Measurements from ENCODE around the gene TMEM72.

DNA sequence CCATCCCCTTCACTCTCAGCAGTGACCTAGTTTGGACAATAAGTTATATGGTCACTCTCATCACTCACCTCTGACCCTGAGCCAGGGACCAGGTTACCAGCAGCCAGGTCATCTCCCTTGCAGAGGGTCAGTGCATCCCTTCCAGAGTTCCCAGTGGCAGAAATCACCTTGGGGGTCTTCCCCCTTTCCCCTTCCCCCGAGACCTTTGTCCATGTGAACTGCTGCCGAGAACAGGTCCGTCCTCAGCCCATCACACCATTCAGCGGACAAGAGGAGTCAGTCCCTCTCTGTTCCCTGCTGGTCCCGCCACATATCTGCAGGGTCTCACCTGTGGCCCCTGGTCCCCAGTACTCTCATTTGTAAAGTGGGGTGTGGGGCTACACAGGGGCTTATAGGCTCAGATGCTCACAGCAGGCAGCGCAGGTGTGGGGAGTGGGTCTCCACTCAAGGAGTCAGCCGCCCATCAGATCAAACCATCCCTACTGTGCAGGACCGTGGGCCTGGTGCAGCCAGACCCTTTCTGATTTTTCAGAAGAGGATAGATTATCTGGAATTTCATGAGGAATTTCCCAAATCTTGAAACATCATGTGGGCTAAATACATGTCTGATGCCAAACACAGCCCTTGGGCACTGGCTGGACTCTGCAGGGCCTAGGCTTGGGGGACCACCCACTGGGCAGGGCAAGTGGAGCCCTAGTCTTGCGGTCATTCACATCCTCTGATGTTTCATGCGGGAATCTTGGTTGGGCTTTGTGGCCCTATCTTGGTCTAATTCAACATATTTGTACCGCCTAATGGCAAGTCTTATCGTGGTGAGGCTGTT, 61.0 kb downstream of the TMEM72 start:
- TF ChIP-seq, protein P1, sequence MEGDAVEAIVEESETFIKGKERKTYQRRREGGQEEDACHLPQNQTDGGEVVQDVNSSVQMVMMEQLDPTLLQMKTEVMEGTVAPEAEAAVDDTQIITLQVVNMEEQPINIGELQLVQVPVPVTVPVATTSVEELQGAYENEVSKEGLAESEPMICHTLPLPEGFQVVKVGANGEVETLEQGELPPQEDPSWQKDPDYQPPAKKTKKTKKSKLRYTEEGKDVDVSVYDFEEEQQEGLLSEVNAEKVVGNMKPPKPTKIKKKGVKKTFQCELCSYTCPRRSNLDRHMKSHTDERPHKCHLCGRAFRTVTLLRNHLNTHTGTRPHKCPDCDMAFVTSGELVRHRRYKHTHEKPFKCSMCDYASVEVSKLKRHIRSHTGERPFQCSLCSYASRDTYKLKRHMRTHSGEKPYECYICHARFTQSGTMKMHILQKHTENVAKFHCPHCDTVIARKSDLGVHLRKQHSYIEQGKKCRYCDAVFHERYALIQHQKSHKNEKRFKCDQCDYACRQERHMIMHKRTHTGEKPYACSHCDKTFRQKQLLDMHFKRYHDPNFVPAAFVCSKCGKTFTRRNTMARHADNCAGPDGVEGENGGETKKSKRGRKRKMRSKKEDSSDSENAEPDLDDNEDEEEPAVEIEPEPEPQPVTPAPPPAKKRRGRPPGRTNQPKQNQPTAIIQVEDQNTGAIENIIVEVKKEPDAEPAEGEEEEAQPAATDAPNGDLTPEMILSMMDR (optimal IDR thresholded peaks at IDR 0.05 in 1 of 3, IDR thresholded peaks at IDR 0.05 in 1 of 3, conservative IDR thresholded peaks at IDR 0.05 in 1 of 3; ENCODE audit: extremely low read depth in 1 of 3, insufficient read depth in 2 of 3, low read length in 3 of 3): no peak
- TF ChIP-seq EZH2 (IDR thresholded peaks at IDR 0.05; ENCODE audit: low read length): no peak
